M059J (cell line): ENCODE measurements around the gene MUC5AC. TPM values are rescaled to one million over a fixed set of nuclear protein-coding genes. Genes with fewer than 3 reads are reported as not detected.

Experiments
- DNase-seq: peaks from one replicate; pipeline ENCODE4 v3.0.0-alpha.2; 2012; ENCODE audit warnings: low read depth
- total RNA-seq: library from RNA; depleted of rRNA; stranded (reverse); fragments of >200 nt; shearing (Covaris generic); gene quantifications from 2 replicates; pipeline ENCODE4 v1.2.3, GENCODE V29; 2014

The MUC5AC gene
- total RNA-seq, 1 experiment from 2014 or later: not detected

DNA sequence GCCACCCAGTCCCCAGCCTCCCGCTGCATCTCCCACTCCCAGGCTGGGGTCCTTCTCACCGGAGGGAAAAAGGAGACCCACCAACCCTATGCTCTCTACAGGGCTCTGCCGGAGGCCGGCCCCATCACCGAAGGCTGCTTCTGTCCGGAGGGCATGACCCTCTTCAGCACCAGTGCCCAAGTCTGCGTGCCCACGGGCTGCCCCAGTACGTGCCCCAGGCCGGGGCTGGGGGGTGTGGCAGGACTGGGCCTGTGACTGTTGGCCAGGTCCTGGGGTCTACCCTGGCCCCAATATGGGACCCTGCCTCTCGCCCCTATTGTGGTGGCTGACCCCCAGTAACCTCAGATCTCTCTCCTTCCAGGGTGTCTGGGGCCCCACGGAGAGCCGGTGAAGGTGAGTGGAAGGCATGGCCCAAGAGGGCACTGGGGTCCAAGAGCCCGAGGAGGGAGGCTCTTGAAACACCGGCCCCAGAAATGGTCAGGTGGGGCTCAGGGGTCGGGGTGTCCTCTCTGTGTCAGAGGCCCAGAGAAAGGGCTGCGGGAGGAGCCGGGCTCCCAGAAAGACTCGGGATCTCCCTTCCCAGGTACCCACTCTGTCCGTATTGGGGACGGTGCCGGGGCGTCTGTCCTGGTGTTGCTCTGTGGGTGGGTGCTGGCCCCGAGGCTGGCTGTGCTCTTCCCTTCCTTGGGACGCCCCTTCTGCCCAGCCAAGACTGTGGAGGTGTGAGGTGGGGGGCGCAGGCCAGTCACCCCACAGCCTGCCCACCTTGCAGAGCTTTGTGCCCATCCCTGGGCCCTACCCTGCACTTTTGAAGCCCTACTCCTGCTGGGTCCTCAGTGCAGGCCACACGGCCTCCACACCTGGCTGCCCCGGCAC is 39.0 kb downstream of the MUC5AC start:
- DNase-seq: no peak

DNA sequence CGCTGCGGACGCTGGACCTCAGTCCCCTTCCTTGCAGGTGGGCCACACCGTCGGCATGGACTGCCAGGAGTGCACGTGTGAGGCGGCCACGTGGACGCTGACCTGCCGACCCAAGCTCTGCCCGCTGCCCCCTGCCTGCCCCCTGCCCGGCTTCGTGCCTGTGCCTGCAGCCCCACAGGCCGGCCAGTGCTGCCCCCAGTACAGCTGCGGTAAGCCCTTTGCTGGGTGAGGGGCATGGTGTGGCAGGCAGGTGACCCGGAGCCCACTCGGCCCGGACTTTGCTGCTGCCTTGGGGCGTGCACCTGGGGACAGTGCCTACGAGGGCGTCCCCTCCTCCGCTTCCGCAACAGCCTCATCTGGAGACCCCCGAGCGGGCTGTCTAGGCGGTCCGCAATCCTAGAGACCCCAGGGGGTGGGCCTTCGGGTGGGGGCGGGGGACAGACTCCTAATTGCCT is 39.7 kb downstream of the MUC5AC start:
- DNase-seq: no peak

DNA sequence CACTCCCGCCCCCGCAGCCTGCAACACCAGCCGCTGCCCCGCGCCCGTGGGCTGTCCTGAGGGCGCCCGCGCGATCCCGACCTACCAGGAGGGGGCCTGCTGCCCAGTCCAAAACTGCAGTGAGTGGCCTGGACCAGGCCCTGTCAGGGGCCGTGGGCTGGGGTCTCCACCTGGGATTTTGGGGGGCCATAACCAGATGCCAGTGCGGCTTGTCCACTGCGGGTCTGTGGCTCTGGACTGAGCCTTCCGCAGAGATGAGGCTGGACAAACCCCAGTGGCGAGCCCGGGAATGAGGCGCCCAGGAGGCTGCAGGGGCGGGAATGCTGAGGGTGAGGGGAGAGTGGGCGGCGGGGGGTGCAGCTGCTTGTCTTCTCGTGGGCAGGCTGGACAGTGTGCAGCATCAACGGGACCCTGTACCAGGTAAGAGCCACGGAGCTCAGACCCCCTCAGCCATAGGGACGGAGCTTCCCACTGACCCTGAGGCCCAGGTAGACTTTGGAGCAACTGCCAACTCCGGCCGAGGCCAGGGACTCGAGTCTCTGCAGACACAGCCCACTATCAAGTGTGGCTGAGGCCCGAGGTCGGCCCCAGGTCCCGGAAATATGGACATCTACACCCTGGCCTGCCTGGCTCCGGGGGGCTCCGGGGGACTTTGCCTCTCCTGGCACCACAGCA is 40.3 kb downstream of the MUC5AC start:
- no peak for DNase-seq

DNA sequence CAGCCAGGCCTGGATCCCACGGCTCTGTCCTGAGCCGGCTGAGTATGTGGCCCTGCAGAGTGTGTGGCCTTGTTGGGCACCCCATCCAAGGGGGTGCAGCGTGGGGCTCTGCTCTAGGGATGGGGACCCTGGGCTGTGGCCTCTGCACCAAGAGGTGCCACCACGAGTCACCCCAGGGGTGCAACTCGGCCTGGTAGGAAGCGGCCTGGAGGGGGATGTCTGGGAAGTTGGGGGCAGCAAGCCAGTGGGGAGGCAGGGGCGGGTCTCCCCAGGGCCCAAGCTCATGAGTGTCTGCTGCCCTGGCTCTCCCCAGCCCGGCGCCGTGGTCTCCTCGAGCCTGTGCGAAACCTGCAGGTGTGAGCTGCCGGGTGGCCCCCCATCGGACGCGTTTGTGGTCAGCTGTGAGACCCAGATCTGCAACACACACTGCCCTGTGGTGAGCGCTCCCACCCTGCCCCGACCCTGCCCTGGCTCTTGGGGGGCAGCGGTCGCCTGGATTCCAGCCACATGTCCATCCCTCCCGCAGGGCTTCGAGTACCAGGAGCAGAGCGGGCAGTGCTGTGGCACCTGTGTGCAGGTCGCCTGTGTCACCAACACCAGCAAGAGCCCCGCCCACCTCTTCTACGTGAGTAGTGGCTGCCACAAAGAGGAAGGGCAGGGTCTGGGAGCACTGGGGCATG is 40.9 kb downstream of the MUC5AC start:
- DNase-seq: no peak

DNA sequence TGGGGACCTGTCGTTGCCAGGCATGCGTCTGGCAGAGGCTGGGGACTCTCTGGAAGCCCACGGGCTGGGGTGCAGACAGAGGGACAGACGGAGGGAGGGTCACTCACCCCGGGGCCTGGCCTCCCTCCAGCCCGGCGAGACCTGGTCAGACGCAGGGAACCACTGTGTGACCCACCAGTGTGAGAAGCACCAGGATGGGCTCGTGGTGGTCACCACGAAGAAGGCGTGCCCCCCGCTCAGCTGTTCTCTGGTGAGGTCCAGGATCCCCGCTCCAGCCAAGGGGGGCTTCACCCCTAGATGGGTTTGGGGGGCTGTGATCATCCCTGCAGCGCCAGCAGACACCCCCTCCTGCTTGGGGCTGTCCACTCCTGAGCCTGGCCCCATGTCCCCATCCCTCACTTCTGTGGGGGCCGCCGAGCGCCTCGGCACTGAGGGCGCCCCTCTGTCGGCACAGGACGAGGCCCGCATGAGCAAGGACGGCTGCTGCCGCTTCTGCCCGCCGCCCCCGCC is 41.5 kb downstream of the MUC5AC start:
- DNase-seq: no peak

DNA sequence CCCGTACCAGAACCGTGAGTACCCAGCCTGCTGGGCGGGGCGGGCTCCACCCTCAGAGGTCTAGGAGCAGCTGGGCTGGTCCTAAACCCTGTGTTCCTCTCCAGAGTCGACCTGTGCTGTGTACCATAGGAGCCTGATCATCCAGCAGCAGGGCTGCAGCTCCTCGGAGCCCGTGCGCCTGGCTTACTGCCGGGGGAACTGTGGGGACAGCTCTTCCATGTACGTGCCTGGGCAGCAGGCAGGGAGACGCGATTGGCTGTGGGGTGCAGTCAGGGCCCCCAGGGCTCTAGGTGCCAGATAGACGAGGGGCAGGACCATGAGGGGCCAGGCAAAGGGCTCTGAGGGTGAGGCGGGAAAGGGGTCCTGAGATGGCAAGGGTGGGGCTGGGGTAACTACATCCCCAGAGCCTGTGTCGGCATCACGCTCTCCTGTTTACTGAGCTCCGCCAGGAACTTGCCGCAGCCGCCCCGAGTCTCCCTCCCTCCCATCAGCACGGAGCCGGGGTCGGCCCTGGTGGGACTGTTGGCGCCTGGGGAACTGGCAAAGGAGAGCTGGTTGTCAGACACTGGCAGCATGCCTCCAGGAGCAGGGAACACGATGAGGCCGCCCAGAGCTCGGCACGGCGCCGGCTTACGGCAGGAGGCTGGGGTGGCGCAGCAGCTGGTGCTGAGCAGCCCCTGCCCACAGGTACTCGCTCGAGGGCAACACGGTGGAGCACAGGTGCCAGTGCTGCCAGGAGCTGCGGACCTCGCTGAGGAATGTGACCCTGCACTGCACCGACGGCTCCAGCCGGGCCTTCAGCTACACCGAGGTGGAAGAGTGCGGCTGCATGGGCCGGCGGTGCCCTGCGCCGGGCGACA is 42.2 kb downstream of the MUC5AC start:
- no peak for DNase-seq

DNA sequence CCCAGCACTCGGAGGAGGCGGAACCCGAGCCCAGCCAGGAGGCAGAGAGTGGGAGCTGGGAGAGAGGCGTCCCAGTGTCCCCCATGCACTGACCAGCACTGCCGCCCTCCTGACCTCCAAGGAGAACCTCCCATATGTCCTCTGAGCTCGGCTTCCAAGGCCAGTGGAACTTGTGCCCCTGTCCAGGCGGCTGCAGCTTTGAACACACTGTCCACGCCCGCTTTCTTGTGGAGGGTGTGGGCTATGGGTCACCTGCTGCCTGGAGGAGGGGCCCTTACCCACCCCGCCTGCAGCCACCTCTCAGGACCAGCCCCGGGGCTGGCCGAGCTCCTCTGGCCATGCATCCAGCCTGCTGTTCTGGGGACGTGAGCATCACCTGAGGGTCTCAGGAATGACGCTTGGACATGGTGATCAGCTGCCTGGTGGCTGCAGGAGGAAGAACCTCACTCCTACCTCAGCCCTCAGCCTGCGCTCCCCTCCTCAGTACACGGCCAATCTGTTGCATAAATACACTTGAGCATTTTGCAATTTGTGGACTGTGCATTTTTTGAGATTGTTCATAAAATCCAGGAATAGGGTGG is 42.9 kb downstream of the MUC5AC start:
- no peak for DNase-seq

DNA sequence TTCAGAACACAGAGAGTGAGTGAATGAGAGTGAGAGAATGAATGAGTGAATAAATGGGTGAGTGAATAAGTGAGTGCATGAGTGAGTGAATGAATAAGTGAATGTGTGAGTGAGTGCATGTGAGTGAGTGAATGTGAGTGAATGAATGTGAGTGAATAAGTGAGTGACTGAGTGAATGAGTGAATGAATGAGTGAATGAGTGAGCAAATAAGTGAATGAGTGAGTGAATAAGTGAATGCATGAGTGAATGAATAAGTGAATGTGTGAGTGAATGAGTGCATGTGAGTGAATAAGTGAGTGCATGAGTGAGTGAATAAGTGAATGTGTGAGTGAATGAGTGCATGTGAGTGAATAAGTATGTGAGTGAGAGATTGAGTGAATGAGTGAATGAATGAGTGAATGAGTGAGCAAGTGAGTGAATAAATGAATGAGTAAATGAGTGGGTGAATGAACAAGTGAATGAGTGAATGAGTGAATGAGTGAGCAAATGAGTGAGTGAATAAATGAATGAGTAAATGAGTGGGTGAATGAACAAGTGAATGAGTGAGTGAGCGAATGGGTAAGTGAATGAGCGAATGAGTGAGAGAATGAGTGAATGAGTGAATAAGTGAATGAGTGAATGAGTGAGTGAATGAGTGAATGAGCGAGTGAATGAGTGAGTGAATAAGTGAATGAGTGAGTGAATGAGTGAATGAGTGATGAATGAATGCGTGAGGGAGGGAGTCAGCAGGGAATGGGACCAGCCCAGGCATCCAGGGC is 43.8 kb downstream of the MUC5AC start:
- DNase-seq: no peak

DNA sequence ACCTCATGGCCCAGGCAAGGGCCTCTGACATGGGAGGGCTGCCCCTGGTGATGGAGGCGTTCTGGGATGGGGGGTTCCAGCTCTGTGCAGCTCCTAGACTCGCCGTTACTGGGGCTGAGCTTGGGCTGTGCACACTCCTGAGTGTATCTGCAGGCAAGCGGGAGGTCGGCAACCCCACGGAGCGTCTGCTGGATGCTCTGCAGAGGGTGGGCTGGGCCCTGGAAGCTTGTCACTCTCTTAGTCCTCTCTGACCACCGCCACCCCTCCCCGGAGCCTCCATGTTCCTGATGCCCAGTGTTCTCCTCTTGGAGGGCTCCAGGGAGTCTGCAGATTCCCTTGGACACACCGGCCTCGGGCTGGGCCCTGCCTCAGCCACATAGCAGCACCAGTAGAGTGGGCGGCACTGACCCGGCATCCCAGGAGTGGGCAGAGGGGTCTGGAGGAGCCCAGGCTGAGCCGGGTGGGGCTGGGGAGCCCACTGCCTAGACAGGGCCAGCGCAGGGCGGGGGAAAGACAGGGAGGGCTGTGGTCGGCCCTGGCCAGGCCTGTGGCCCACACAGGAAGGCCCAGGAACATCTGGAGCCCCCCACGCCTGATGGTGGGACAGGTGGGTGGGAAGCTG is 44.5 kb downstream of the MUC5AC start:
- DNase-seq: peak; percentile 27

DNA sequence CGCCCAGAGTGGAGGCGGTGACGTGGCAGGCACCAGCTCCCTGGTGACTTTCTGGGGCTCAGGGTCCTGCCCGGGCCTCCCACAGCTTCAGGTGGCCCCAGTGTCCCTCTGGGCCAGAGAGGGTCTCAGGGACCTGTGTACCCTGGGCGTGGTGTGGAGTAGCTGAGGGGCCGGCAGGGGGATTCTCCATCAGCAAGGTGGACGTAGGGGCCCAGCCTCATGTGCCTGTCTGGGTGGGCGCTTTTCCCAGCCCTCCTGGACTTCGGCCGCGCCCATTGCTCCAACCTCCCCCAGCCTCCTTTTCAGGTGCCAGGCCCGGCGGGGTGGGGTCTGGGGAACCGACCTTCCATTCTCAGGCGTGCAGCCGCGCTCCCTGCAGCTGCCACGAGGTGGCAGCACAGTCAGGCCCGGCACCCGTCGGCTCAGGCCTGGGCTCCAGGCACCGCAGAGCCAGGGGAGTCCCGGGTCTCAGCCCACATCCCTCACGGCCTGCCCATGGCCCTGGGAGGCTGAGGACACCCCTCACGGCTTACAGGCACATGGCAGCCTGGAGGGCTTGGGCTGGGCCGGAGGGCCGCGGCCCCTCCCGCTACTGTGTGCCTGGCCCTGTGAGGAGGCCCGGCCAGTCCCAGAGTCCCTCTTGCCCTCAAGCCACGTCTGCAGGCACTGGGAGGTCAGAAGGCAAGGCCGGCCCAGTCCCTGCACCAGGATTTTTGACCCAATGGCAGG is 45.2 kb downstream of the MUC5AC start:
- DNase-seq: peak; percentile 43

DNA sequence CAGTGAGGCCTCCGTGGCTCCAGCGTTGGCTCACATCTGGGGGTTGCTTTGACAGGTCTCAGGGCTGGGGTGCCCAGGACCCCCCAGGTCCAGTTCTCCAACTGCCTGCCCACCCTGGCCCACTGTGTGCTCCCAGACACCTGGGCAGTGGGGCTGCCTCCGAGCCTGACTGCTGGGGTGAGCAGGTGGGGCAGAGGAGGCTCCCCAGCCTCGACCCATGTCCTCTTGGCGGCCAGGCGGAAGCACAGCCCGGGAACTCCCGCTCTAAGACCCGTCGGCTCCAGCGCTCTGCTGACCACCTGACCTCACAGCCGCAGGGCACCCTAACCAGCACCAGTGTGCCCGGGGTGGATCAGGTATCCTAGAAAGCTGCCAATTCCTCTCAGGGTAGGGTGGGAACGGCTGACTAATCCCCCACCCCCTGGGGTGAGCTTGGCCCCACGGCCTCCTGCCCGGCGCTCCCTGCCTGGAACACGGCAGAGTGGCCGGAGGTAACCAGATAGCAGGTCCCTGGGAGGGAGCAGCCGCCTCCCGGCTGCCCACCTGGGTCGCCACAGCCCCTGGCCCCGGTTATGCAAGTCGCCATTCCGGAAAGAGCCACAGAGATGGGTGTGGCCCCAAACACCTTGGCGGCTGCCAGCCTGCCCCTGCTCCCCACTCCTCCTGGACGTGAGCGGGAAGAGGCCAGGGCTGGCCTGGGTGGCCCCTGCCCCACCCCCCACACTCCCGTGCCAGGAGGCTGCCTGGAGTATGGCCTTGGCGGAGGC is 45.9 kb downstream of the MUC5AC start:
- DNase-seq: peak; percentile 49

DNA sequence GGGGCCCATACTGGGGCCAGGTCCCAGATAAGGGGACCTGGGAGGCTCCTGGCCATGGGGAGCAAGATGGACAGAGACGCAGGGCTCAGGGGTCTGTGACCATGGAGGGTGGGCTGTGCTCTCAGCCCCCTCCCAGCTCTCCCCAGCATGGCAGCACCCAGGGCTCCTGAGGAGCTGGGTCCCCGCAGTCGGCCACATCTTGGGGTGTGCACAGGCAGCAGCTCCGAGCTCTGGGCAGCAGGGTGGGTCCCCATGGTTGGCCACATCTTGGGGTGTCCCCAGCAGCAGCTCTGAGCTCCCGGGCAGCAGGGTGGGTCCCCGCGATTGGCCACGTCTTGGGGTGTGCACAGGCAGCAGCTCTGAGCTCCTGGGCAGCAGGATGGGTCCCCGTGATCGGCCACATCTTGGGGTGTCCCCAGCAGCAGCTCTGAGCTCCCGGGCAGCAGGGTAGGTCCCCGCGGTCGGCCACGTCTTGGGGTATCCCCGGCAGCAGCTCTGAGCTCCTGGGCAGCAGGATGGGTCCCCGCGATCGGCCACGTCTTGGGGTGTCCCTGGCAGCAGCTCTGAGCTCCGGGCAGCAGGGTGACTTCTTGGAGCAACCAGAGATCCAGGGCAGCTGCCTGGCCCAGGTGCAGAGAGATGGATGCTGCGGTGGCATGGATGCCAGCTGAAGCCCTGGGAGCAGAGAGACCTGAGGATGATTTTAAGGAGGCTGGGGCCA is 46.8 kb downstream of the MUC5AC start:
- DNase-seq: no peak

DNA sequence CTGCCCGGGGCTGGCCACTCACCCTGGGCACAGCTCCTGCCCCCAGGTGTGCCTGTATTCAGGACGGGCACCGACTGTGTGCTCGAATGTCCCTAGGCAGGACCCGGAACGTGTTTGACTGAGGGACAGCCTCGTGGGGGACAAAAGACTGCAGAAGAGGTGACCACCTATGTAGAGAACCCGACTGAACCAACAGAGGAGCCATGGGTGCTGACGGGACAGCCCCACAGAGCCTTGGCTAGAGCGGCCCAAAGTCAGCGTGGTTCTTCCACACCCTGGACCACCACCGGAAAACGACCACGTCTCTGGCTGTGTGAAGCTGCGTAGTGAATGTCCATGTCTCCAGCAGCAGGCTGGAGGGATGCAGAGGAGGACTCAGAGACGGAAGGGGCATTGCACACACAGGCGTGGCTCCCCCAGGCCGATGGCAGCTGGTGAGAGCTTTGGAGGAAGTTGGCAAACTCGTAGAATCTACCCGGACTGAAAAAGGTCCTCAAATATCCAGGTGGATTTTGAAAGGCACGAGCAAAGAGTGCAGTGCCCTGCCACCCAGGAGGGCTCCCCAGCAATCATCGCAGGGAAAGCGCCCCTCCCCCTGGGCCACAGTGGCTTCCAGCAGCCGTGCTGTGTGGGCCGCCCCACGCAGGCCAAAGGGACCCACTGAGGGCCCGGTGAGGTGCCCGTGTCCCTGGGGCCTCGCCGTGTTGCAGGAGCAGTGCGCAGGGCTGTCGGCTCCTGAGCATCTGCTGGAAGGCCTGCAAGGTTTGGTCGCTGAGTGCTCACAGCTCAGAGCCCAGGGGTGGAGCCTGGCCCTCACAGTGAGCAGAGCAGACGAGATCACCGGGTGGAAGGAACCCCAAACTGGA is 47.6 kb downstream of the MUC5AC start:
- no peak for DNase-seq

DNA sequence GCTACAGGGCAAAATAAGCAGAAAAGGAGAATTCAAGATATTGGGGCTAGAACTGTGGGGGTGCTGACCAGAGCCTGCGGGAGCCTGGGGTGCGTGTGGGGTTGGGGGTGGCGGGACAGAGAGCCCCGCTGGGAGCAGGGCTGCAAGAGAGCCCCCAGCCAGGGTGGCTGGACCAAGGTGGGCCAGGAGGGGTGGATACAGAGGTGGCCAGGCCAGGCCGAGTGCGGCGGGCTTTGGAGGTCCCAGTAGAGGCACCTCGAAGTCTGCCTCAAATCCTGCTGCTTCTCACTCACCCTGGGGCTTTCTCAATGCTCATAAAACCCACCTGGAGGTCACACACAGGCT is 48.2 kb downstream of the MUC5AC start:
- no peak for DNase-seq

DNA sequence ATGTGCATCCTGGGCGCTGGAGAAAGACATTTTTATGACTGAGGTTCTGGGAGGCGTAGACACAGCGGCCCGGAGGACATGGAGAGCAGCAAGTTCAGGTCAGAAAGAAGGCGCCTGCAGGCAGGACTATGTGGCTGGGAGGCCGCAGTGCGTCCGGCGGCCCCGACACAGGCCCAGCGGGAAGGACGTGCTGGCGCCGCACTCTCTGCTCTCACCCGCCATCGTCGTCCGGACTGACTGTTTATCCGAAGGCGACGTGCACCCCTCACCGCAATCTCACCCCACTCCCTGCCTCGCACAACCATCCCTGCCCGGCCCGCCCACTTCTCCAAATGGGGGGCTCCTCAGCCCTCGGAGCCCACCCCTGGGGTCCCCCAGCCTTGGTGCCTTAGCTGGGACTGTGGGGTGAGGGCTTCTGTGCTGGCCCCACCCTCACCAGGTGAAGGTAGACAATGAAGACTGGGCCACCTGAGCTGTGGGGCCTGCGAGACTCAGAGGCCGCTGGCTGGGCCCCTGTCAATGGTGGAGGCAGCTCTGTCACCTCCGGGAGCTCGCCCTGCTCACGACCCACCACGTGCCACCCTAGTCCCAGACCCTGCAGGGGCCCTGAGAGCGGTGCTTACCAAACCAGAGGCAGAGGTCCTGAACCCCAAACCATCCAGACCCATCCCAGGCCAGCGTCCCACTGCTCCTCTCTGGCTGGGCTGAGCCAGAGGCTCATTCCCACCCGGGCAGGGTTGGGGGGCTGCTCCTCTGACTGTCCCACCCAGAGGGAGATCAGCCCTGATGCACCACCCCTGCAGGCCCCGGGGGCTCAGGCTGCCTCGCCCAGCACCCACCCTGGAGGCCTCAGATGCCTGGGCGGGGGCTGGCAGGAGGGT is 48.9 kb downstream of the MUC5AC start:
- no peak for DNase-seq
